Activated T-cell treated with anti-CD3 and anti-CD28 coated beads for 1 hour (primary cell): Measurements from ENCODE around the gene GRIK5.
"Not testable (repeated sequence)": the region's sequence is repeated elsewhere in the genome, so short reads cannot be mapped to it uniquely, and the experiment has no call there.

Experiments
- DNase-seq: peaks from one replicate; pipeline ENCODE4 v3.0.0-alpha.2; 2020; ENCODE audit warnings: low read depth

The GRIK5 gene

DNA sequence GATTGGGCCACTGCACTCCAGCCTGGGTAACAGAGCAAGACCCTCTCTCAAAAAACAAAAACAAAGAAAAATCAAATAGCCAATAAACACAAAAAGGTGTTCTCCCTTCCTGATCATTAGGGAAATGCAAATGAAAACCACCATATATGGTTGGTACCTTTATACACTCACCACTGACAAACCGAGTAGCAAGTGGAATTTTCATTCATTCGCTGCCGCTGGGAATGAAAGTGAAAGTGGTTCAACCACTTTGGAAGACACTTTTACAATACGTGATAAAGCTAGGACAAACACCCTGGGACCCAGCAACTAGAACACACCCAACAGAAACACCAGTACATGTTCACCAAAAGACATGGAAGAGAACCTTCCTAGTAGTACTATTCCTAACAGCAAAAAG, 21.0 kb downstream of the GRIK5 start:
- no peak for DNase-seq

GRCh38 chr19:42045575-42045974, 24.4 kb downstream of the GRIK5 start:
- DNase-seq: no peak

GRCh38 chr19:42042455-42043170, 27.4 kb downstream of the GRIK5 start:
- DNase-seq: no peak

GRCh38 chr19:42040491-42040890, 29.5 kb downstream of the GRIK5 start:
- DNase-seq: not testable (repeated sequence)

- no peak for DNase-seq
These were observed 30.0 kb downstream of the GRIK5 start for GRCh38 chr19:42040031-42040430.

- no peak for DNase-seq
These were observed 31.3 kb downstream of the GRIK5 start for GRCh38 chr19:42038666-42039065.

- no peak for DNase-seq
These were observed 32.4 kb downstream of the GRIK5 start for GRCh38 chr19:42037649-42038048.

DNA sequence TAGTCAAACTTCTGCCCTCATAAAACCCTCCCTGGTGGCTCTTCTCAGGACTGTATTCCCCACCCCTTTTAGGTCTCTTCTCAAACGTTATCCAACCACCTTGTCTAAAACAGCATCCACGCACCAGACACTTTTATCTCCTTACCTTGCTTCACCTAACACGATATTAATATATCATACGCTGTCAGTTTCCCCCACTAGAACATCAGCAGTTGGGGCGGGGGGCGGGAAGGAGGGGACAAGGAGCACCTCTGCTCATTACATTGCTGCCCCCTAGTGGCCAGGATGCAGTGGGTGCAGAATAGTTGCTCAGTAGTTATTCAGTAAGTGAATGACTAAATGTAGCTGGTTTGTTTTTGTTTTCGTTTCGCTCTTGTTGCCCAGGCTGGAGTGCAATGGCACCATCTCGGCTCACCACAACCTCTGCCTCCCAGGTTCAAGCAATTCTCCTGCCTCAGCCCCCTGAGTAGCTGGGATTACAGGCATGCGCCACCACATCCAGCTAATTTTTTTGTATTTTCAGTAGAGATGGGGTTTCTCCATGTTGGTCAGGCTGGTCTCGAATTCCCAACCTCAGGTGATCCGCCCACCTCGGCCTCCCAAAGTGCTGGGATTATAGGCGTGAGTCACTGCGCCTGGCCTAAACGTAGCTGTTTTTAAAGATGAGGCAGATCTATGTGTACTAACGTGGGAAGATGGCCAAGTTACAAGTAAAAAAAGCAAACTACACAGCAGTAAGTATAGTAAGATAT, 35.2 kb downstream of the GRIK5 start:
- DNase-seq: peak; percentile 54

- DNase-seq: no peak
These were observed 36.6 kb downstream of the GRIK5 start for GRCh38 chr19:42033413-42033812.

- no peak for DNase-seq
These were observed 37.6 kb downstream of the GRIK5 start for GRCh38 chr19:42032431-42032830.

DNA sequence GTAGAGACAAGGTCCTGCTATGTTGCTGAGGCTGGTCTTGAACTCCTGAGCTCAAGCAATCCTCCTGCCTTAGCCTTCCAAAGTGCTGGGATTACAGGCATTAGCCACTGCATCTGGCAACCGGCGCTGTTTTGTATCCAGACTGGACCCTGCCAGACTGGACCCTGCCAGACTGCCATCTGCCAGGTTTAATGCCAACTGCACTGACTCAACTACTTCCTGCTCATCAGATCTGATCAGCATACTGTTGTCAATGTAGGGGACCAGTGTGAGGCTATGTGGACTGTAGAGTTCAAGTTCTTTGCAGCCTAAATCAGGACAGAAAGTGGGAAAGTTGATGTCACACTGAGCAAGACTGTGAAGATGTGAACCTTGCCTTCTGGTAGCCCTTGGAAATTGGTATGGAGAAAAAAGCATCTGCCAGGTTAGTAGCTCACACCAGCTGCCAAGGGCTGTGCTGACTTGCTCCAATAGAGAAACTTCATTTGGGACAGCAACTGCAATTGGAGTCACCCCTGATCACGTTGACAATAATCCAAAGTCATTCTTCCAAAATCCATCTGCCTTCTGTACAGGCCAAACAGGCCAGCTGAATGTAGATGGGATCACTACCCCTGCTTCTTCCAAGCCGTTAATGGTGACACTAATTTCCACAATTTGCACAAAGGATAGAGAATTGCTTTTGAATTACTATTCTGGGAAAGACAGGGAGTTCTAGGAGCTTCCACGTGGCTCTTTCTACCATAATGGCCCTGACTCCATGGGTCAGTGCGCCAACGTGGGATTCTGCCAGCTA, 39.2 kb downstream of the GRIK5 start:
- no peak for DNase-seq

DNA sequence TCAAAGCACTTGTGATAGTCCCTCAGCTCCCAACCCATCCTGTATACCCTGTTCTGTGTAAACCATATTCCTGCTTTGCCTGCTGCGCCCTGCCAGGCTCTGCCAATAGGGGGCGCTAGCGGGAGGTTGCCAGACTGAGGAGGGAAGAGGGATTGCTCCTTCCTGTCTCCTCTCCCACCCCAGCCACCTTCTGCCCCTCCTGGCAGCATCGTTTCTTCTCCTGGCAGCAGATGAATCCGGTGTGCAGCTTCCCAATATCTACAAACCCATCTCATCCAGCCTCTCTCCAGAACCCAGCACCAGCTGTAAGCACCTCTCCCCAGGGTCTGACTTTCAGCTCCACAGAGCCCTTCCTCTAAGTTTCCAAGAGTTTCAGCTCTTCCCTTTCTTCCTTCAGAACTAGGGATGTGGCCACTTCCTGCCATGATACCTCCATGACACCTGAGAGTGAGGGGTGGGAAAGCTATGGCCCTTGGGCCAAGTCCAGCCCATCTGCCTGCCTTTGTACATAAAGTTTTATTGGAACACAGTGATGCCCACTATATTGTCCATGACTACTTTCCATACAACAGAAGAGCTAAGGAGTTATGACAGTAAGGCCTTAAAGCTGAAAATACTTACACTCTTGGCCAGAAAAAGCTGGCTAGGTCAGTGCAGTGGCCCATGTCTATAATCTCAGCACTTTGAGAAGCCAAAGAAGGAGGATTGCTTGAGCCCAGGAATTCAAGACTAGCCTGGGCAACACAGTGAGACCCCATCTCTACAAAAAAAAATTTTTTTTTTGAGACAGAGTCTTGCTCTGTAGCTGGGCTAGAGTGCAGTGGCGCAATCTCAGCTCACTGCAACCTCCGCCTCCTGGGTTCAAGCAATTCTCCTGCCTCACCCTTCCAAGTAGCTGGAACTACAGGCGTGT, 41.4 kb downstream of the GRIK5 start:
- DNase-seq: peak; percentile 4

DNA sequence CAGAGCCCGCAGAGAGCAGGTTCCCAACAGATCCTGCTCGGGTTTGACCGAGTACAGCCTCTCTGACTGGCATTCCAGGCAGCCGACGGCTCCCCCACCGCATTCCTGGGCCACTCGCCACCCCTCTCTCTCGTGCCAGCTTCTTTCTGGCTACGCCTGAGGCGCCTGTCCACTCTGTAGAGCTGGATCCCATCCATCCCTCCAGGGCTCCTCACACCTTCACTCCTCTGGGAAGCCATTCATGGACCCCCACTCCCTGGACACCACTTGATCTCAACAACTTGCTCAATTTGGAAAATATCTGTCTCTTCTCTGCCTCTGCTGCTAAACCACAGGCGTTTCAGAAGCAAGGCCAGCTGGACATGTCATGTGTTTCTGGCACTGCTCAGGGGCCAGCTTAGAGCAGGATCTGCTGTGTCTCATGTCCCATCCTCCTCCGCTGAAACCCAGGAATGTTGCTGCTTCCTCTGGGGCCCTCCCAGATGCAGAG, 45.3 kb downstream of the GRIK5 start:
- no peak for DNase-seq

DNA sequence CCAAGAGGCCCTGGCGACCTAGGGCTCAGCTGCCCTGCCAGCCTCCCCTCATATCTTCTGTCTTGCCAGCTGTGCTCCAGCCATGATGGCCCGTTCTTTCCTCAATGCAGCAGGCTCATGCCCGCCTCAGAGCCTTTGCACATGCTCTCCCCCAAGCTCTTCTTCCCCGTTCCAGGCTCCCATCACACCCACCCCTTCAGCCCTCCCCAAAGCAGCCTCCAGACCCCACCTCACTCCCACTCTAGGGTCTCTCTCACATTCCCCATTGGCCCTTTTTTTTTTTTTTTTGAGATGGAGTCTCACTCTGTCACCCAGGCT, 46.1 kb downstream of the GRIK5 start:
- no peak for DNase-seq

DNA sequence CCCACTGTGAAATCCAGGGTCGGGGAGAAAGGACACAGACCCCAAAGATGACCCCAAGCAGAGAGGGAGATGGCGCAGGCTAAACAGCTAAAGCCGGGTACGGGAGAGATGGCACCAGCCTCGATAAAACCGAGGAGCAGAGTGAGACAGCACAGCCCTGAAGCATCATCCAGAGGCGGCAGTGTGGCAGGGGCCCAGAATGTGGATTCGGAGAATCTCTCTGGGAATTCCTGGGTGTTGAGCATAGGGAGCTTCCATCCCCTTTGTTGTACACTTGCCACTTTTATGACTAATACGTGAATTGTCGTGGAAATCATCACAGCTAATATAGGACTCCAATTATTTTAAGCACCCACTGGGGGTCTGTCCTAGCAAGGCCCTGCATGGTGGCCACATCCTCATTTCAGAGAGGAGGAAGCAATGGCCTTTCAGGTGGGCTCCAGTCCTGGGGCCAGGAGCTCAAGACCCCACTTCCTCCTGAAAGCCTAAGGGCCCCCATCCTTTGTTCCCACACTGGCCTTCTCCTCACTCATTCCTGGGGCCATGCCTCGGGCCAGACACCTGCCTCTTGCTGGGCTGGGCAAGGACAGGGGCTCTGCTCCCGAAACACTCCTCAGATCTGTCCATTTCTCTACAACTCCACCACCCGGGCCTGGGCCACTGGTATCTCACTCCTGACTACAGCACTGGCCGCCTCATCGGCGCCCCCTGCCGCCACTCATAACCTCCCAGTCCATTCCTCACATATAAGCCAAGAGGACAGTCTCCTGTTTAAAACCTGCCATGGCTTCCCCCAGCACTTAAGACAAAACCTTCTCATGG, 46.7 kb downstream of the GRIK5 start:
- DNase-seq: no peak

DNA sequence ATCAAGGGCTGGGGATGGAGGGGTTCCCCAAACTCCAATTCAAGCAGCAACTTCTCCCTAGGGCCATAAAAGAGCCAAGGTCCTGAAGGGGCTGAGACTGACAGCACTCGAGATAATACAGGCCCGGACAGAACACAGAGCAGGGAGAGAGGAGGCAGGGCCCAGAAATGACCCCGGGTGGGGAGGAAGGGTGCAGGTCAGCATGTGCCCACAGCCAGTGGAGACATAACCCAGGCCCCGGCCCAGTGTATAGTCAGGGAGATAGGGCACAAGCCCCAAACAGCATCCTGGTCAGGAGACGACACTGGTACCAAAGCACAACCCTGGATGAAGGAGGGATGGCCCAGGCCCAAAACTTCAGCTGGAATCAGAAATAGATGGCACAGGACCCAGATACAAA, 47.4 kb downstream of the GRIK5 start:
- no peak for DNase-seq

DNA sequence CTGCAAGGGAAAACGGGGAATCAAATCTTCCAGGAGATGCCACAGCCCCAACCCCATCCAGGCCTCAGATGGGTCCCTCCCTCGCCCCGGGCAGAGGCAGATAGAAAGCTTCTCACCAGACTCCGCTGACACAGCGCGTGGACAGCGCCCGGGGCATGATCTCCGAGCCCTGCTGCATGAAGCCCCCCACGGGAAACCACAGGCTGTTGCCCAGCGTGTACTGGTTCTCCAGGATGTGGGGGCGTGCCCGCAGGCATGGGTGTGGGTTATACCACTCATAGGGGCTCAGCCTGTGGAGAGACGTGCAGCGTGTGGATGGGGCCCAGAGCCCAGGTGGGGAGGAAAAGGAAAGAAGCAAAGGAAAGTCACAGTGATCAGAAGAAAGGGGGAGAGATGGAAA, 48.8 kb downstream of the GRIK5 start:
- DNase-seq: no peak

GRCh38 chr19:42018503-42019193, 51.4 kb downstream of the GRIK5 start:
- no peak for DNase-seq

- DNase-seq: no peak
These were observed 53.0 kb downstream of the GRIK5 start for GRCh38 chr19:42017040-42017439.

DNA sequence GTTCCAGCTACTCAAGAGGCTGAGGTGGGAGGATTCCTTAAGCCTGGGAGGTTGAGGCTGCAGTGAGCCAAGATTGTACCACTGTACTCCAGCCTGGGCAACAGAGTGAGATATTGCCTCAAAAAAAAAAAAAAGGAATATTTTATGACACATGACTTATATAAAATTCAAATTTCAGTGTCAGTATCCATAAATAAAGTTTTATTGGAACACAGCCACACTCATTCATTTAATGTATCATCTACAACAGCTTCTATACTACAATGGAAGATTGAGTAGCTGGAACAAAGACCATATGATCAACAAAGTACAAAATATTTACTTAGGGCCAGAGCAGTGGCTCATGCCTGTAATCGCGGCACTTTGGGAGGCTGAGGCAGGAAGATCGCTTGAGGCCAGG, 57.3 kb downstream of the GRIK5 start:
- DNase-seq: not testable (repeated sequence)
